NCI-H1694 treated with DMSO at 0.1 percent for 48 hours (cell line): Measurements from ENCODE around the gene CDX2.

Experiments
- DNase-seq: peaks from one replicate; lab custom pipeline; 2025; lab: John Stamatoyannopoulos, UW

Gene CDX2

GRCh38 chr13:27978301-27978968, 9.3 kb upstream of the CDX2 start:
- no peak for DNase-seq

- no peak for DNase-seq
Observed at GRCh38 chr13:27977476-27978300, 8.6 kb upstream of the CDX2 start.

GRCh38 chr13:27976362-27977091, 7.4 kb upstream of the CDX2 start:
- DNase-seq, result no peak

GRCh38 chr13:27975564-27976361, 6.6 kb upstream of the CDX2 start:
- DNase-seq, result no peak

- DNase-seq, result no peak
Observed at GRCh38 chr13:27973961-27974662, 5.0 kb upstream of the CDX2 start.

GRCh38 chr13:27973291-27973690, 4.2 kb upstream of the CDX2 start:
- no peak for DNase-seq

GRCh38 chr13:27972478-27972820, 3.3 kb upstream of the CDX2 start:
- no peak for DNase-seq

- no peak for DNase-seq
Observed at GRCh38 chr13:27971776-27972477, 2.8 kb upstream of the CDX2 start.

- DNase-seq, result no peak
Observed at GRCh38 chr13:27971236-27971645, 2.1 kb upstream of the CDX2 start.

GRCh38 chr13:27970382-27971235, 1.5 kb upstream of the CDX2 start:
- DNase-seq, result no peak

- DNase-seq, result no peak
Observed at GRCh38 chr13:27969866-27970229, 733 bp upstream of the CDX2 start.

GRCh38 chr13:27968316-27969081, 616 bp downstream of the CDX2 start:
- DNase-seq, result no peak

GRCh38 chr13:27967736-27968315, 1.3 kb downstream of the CDX2 start:
- no peak for DNase-seq

GRCh38 chr13:27967203-27967735, 1.8 kb downstream of the CDX2 start:
- DNase-seq, result no peak

- no peak for DNase-seq
Observed at GRCh38 chr13:27966641-27967202, 2.4 kb downstream of the CDX2 start.

GRCh38 chr13:27965740-27966640, 3.1 kb downstream of the CDX2 start:
- DNase-seq, result no peak

- DNase-seq, result no peak
Observed at GRCh38 chr13:27965343-27965739, 3.8 kb downstream of the CDX2 start.
